ENCODE data around the gene MAPKAP1.

The MAPKAP1 gene

GRCh38 chr9:125457357-125457756 lies 249.7 kb downstream of the MAPKAP1 start:
- no peak for DNase-seq (ENCODE audit: low spot score)

- DNase-seq (ENCODE audit: low spot score): no peak
These were observed 251.1 kb downstream of the MAPKAP1 start for GRCh38 chr9:125455876-125456275.

DNA sequence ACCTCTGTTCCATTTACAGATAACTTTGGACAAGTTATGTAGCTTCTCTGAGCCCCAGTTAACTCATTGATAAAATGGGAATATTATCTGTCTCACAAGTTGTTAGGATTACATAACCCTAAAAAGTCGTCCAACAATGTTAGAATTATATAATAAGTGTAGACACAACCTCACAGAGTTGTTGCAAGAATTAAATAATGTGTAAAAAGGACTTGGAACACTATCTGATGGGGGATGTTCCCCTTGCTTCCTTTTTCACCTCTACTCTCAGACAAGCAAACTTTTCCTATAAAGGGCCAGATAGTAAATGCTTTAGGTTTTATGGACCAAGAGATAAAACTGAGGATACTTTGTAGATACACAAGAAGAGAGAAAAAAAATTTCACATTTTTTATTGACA lies 251.9 kb downstream of the MAPKAP1 start:
- DNase-seq (ENCODE audit: low spot score): no peak

DNA sequence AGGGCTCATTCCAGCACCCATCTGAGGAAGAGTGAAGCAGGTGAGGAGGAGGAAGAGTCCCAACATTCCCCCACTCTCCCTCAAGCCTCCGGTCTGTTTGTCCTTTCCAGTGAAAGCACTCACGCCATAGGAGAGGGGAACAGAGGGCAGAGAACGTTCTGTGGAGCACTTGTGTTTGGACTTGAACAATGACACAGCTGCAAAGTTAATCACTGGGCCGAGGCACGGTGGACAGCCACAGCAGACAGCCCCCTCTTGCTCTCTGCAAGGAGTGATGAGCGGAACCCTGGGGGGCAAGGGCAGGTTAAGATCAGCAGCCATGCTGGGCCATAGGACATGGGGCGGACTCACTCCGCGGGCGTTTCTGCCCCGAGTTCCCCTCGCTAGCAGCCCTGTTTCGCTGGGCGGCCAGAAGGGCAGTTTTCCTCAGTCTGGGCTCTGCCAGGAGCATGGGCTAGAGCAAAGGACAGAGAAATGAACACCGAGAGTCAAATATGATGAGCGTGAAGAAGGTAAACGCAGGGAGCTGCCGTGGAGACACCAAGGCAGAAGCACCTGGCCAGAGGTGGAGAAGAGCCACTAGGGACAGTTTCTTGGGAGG lies 259.7 kb downstream of the MAPKAP1 start:
- DNase-seq (ENCODE audit: low spot score): no peak

GRCh38 chr9:125446561-125447094 lies 260.4 kb downstream of the MAPKAP1 start:
- DNase-seq (ENCODE audit: low spot score): no peak

DNA sequence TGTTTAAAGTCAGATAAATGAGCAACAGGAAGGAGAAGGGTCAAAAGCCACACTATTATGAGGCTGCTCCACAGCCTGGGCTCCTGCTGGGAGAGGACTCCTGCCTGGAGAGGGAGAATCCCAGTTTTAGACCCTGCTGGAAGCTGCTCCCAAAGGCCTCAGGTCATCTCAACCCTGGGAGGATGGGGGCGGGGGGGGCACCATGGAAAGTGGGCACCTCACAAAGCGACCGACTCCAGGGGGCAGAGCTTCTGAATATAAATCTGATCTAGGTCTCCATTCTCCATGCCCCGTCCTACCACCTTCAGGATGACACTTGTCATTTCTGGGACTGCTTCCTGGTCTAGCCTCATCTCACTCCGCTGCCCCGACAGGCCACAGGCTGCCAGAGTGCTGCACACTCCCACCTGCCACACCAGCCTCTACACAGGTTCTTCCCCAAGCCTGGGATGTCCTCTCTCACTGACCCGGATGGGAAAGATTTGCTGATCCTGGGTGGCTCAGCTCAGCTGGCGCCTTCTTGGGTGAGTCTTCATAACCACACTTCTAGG lies 262.0 kb downstream of the MAPKAP1 start:
- no peak for DNase-seq (ENCODE audit: low spot score)

GRCh38 chr9:125444166-125444565 lies 262.8 kb downstream of the MAPKAP1 start:
- DNase-seq (ENCODE audit: low spot score): no peak

DNA sequence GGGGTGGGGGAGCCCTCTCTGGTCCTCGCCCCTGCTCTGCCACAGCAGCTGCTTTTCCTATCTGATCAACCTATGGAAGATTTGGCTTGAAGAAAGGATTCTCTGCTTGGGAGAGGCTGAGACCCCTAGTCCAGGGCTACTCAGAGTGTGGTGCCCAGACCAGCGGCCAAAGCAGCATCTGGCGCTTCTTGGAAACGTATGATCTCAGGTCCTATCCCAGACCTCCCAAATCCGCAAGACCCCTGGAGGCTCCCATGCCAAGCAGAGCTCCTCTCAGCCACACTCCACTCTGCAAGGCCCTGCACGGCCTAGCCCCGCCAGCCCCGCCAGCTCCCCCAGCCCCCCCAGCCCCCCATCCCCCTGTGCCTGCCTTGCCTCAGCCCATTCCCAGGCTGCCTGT lies 263.6 kb downstream of the MAPKAP1 start:
- DNase-seq (ENCODE audit: low spot score): no peak

GRCh38 chr9:125442452-125442851 lies 264.6 kb downstream of the MAPKAP1 start:
- no peak for DNase-seq (ENCODE audit: low spot score)

GRCh38 chr9:125440411-125440810 lies 266.6 kb downstream of the MAPKAP1 start:
- DNase-seq (ENCODE audit: low spot score): no peak

DNA sequence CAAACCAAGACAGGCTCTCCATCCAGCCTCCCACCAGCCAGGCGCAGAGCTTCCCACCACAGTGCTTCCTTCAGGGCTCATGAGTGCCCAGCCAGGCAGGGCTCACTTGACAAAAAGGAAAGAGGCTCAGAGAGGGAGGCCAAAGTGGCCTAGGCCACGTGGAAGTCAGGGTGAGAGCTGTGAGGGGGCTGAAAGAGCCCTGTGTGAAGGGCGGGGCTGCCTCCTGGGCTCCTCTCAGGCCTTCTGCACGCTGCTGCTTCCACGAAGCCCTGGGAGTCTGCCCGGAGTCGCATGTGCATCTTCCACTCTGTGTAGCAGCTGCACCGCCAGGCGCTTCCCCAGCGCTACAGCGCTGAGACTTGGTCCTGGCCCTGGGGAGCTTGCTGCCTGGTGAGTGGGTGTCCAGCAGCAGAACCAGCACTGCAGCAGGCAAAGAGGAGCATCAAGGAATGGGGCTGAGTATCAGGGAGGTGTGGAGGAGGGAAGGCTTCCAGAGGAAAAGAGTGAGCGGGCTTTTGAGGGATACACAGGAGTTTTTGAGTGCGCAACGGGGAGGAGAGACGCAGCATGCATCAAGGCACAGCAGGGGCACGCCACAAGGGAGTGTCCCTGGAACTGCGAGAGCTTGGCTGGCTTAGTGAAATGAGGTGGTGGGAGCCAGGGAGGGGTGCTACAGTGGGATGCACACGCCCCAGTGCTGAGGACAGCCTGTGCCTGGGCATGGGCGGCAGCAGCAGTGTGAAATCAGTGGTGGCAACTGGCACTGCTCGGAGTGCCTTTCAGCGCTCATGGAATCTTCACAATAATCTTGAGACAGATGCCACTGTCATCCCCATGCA lies 267.4 kb downstream of the MAPKAP1 start:
- DNase-seq (ENCODE audit: low spot score): no peak

GRCh38 chr9:125438506-125439433 lies 268.2 kb downstream of the MAPKAP1 start:
- DNase-seq (ENCODE audit: low spot score): no peak

GRCh38 chr9:125437771-125438221 lies 269.2 kb downstream of the MAPKAP1 start:
- no peak for DNase-seq (ENCODE audit: low spot score)

- no peak for DNase-seq (ENCODE audit: low spot score)
These were observed 270.2 kb downstream of the MAPKAP1 start for GRCh38 chr9:125436613-125437443.

GRCh38 chr9:125435776-125436612 lies 271.0 kb downstream of the MAPKAP1 start:
- no peak for DNase-seq (ENCODE audit: low spot score)

DNA sequence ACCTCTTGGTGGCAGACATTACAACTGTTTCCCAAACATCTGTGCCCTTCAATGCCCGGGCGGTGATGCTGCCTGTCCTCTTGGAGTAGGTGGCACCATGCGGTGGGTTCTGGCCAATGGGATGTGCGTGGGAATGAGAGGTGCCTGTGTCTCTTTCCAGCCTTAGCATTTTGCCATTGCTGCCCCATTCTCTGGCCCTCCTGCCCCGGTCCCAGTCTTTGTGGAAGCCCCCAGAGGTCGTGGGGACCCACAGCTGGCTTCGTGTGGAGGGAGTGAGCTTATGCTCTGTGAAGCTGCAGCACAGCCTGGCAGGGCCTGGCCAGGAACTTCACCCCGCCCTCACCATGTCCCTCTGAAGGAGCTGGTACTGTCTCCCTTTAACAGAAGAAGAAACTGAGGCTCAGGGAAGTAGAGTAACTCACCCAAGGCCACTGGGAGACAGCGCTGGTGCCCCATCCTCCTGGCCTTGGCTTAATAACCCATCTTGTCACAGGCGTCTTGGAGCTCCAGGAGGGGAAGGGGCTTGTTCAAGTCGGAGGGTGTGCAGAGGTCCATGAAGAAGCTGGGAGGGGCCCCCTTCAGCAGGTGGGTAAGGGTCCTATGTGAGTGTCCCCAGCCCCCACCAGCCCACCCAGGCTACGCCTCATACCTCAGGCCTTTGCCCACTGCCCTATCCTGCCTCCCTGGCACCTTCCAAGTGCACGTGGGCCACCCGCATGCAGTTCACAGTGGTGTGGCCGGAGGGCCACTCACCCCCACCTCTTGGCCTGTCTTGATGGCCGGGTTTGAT lies 271.8 kb downstream of the MAPKAP1 start:
- no peak for DNase-seq (ENCODE audit: low spot score)

DNA sequence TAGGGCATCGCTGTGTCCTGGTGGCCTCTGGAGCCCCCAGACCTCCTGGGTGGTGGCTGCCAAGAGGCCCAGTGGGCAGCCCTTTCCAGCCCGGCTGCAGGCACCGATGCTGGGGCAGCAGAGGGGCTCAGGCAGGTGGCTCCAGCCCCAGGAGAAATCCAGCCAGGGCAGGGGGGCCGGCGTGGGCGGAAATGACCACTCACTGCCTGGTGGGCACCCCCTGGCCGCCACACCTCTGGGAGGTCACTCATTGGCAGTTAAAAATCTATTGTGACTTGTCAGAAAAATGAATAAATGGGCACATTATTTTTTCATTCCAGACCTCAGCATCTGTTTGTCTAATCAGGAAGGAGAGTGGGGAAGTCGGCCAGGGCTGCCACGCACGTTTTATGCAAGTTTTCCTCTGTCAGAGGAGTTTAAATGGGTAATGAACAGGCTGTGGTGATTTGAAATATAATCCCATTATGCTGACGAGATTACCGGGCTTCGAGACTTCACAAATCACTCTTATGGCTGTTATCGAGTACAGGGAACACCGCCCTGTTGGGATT lies 273.5 kb downstream of the MAPKAP1 start:
- no peak for DNase-seq (ENCODE audit: low spot score)

DNA sequence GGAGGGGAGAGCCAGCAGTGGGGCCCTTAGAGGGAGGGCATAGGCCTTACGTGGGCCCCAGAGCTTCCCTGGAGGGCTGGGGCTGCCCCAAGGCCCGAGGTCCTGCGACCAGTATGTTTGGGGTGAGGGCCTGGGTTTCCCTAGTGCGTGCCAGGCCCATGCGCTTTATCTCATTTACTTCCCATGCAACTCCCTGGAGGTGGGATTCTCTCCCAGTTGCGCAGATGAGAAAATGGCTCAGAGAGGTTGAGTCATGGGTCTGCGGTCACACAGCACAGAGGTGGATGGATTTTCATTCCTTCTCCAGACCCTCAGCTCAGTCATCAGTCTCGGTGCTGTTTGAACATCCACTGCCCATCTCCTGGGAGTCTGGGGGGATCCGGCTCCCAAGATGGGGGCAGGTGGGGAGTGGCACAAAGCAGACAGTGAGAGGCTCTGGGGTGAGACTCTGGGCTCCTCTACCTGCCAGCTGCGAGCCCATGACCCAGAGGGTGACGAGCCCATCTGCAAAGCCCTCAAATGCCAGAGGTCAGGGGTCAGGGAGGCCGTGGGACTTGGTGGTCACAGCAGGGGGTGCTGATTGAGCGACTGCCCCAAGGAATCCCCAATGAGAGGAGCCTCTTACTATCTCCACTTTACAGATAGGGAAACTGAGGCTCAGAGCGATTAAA lies 274.2 kb downstream of the MAPKAP1 start:
- no peak for DNase-seq (ENCODE audit: low spot score)
